ENCODE measurements around the gene TMEM39B.
"Not testable (repeated sequence)": the region's sequence is repeated elsewhere in the genome, so short reads cannot be mapped to it uniquely, and the experiment has no call there.

TMEM39B gene

GRCh38 chr1:32111040-32111623 is 38.4 kb downstream of the TMEM39B start:
- H2AK5ac ChIP-seq (ENCODE audit: low read length, severe bottlenecking), result no peak overlapping the region
- H3K14ac ChIP-seq (ENCODE audit: low read length in 2 of 2), result no peak overlapping the region
- no peaks in the 10 kb centered on the region for H3K27me3 ChIP-seq (ENCODE audit: control insufficient read depth in 1 of 2, insufficient read depth in 1 of 2, low read length in 2 of 2)
- H2BK120ac ChIP-seq (ENCODE audit: low read depth, low read length), result no peak overlapping the region
- H2BK15ac ChIP-seq (ENCODE audit: low read depth, poor library complexity, severe bottlenecking), result no peak overlapping the region
- H3K18ac ChIP-seq (ENCODE audit: low read depth in 1 of 2, low read length in 2 of 2), result no peak overlapping the region
- peaks cover 2 to 9% of the 10 kb centered on the region in 2 experiments for H3K36me3 ChIP-seq (ENCODE audit: control insufficient read depth in 1 of 2, insufficient read depth in 2 of 2, low read depth in 1 of 2, low read length in 2 of 2)
- H3K9ac ChIP-seq (ENCODE audit: low read length), result no peak overlapping the region
- H2AFZ ChIP-seq (ENCODE audit: low read depth, low read length), result no peak overlapping the region
- no peak overlapping the region for H3K4ac ChIP-seq (ENCODE audit: low read depth in 1 of 2, low read length in 2 of 2)
- no peak overlapping the region for H2BK12ac ChIP-seq (ENCODE audit: low read length in 2 of 2)
- no peak overlapping the region for H4K91ac ChIP-seq (ENCODE audit: low read length)
- no peak overlapping the region for H4K8ac ChIP-seq (ENCODE audit: low read length)
- H3K4me2 ChIP-seq (ENCODE audit: low read length, poor library complexity, severe bottlenecking), result no peak overlapping the region
- no peak overlapping the region for H2BK5ac ChIP-seq (ENCODE audit: low read depth, low read length, poor library complexity, severe bottlenecking)
- peaks cover 4% of the 10 kb centered on the region for H3K4me1 ChIP-seq (ENCODE audit: control insufficient read depth, insufficient read depth, low read depth, low read length)
- H3K4me3 ChIP-seq (ENCODE audit: insufficient read depth in 1 of 2, low read depth in 1 of 2, low read length in 2 of 2), result no peak overlapping the region
- H3K27ac ChIP-seq (ENCODE audit: low read length, poor library complexity, severe bottlenecking), result no peak overlapping the region
- DNase-seq, result no peak
- no peak overlapping the region for H3K23ac ChIP-seq (ENCODE audit: low read length in 2 of 2)
- no peaks in the 10 kb centered on the region for H3K79me1 ChIP-seq (replicated peaks; ENCODE audit: low read length, poor library complexity, severe bottlenecking)
- WGBS, result no CpG with 5 or more reads among the region's 2 CpGs
- H3K9me3 ChIP-seq (ENCODE audit: control insufficient read depth, low read length), result no peaks in the 10 kb centered on the region

- no peak overlapping the region for H2BK120ac ChIP-seq (ENCODE audit: low read depth, low read length)
- H3K9me3 ChIP-seq (ENCODE audit: control insufficient read depth, low read length), result no peaks in the 10 kb centered on the region
- peaks cover 4% of the 10 kb centered on the region for H3K4me1 ChIP-seq (ENCODE audit: control insufficient read depth, insufficient read depth, low read depth, low read length)
- no peak overlapping the region for H2BK5ac ChIP-seq (ENCODE audit: low read depth, low read length, poor library complexity, severe bottlenecking)
- H4K91ac ChIP-seq (ENCODE audit: low read length), result no peak overlapping the region
- H3K23ac ChIP-seq (ENCODE audit: low read length in 2 of 2), result no peak overlapping the region
- no peak overlapping the region for H2BK15ac ChIP-seq (ENCODE audit: low read depth, poor library complexity, severe bottlenecking)
- no peak overlapping the region for H3K18ac ChIP-seq (ENCODE audit: low read depth in 1 of 2, low read length in 2 of 2)
- H3K14ac ChIP-seq (ENCODE audit: low read length in 2 of 2), result no peak overlapping the region
- H3K27me3 ChIP-seq (ENCODE audit: control insufficient read depth in 1 of 2, insufficient read depth in 1 of 2, low read length in 2 of 2), result no peaks in the 10 kb centered on the region
- H2AK5ac ChIP-seq (ENCODE audit: low read length, severe bottlenecking), result no peak overlapping the region
- no peak overlapping the region for H3K9ac ChIP-seq (ENCODE audit: low read length)
- no peak for DNase-seq
- H2BK12ac ChIP-seq (ENCODE audit: low read length in 2 of 2), result no peak overlapping the region
- no peaks in the 10 kb centered on the region for H3K79me1 ChIP-seq (replicated peaks; ENCODE audit: low read length, poor library complexity, severe bottlenecking)
- H3K27ac ChIP-seq (ENCODE audit: low read length, poor library complexity, severe bottlenecking), result no peak overlapping the region
- H3K36me3 ChIP-seq (ENCODE audit: control insufficient read depth in 1 of 2, insufficient read depth in 2 of 2, low read depth in 1 of 2, low read length in 2 of 2), result peaks cover 2 to 9% of the 10 kb centered on the region in 2 experiments
- H3K4me3 ChIP-seq (ENCODE audit: insufficient read depth in 1 of 2, low read depth in 1 of 2, low read length in 2 of 2), result no peak overlapping the region
- no peak overlapping the region for H4K8ac ChIP-seq (ENCODE audit: low read length)
- no peak overlapping the region for H3K4me2 ChIP-seq (ENCODE audit: low read length, poor library complexity, severe bottlenecking)
- no peak overlapping the region for H2AFZ ChIP-seq (ENCODE audit: low read depth, low read length)
- H3K4ac ChIP-seq (ENCODE audit: low read depth in 1 of 2, low read length in 2 of 2), result no peak overlapping the region
Measured at GRCh38 chr1:32111789-32112188, 39.0 kb downstream of the TMEM39B start.

DNA sequence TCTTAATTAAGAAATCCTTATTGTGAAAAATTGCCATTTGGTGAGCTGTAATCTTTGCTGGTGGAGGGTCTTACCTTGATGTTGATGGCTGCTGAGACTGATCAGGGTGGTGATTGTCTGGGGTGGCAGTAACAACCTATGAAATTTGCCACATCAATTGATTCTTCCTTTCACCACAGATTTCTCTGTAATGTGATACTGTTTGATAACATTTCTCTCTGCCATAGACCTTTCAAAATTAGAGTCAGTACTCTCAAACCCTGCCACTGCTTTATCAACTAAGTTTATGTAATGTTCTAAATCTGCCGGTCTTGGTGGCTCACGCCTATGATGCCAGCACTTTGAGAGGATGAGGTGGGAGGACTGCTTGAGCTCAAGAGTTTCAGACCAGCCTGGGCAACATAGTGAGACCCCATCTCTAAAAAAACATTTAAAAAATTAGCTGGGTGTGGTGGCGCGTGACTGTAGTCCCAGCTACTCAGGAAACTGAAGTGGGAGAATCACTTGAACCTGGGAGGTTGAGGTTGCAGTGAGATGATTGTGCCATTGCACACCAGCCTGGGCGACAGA is 40.2 kb downstream of the TMEM39B start:
- Histone ChIP-seq H4K91ac (ENCODE audit: low read length) (no peak overlapping the region), H2AK5ac (ENCODE audit: low read length, severe bottlenecking) (no peak overlapping the region), H3K27me3 (ENCODE audit: control insufficient read depth in 1 of 2, insufficient read depth in 1 of 2, low read length in 2 of 2) (no peaks in the 10 kb centered on the region), H3K4me3 (ENCODE audit: insufficient read depth in 1 of 2, low read depth in 1 of 2, low read length in 2 of 2) (no peak overlapping the region), H3K9me3 (ENCODE audit: control insufficient read depth, low read length) (no peaks in the 10 kb centered on the region), H2BK12ac (ENCODE audit: low read length in 2 of 2) (no peak overlapping the region), H3K4ac (ENCODE audit: low read depth in 1 of 2, low read length in 2 of 2) (no peak overlapping the region), H4K8ac (ENCODE audit: low read length) (no peak overlapping the region), H3K9ac (ENCODE audit: low read length) (no peak overlapping the region), H3K79me1 (replicated peaks; ENCODE audit: low read length, poor library complexity, severe bottlenecking) (no peaks in the 10 kb centered on the region), H3K14ac (ENCODE audit: low read length in 2 of 2) (no peak overlapping the region), H3K18ac (ENCODE audit: low read depth in 1 of 2, low read length in 2 of 2) (no peak overlapping the region), H2BK5ac (ENCODE audit: low read depth, low read length, poor library complexity, severe bottlenecking) (no peak overlapping the region), H2AFZ (ENCODE audit: low read depth, low read length) (no peak overlapping the region), H3K23ac (ENCODE audit: low read length in 2 of 2) (no peak overlapping the region), H3K4me1 (ENCODE audit: control insufficient read depth, insufficient read depth, low read depth, low read length) (peaks cover 4% of the 10 kb centered on the region), H3K36me3 (ENCODE audit: control insufficient read depth in 1 of 2, insufficient read depth in 2 of 2, low read depth in 1 of 2, low read length in 2 of 2) (peaks cover 2 to 9% of the 10 kb centered on the region in 2 experiments), H2BK120ac (ENCODE audit: low read depth, low read length) (no peak overlapping the region), H3K4me2 (ENCODE audit: low read length, poor library complexity, severe bottlenecking) (no peak overlapping the region), H2BK15ac (ENCODE audit: low read depth, poor library complexity, severe bottlenecking) (no peak overlapping the region), H3K27ac (ENCODE audit: low read length, poor library complexity, severe bottlenecking) (no peak overlapping the region)
- no peak for DNase-seq
- WGBS, result 100% methylated on average over 4 of the region's 5 CpGs

- not testable (repeated sequence) for H3K18ac ChIP-seq (ENCODE audit: low read depth in 1 of 2, low read length in 2 of 2); DNase-seq; H2AFZ ChIP-seq (ENCODE audit: low read depth, low read length); H3K27ac ChIP-seq (ENCODE audit: low read length, poor library complexity, severe bottlenecking); H3K14ac ChIP-seq (ENCODE audit: low read length in 2 of 2); H3K36me3 ChIP-seq (ENCODE audit: control insufficient read depth in 1 of 2, insufficient read depth in 2 of 2, low read depth in 1 of 2, low read length in 2 of 2); H3K23ac ChIP-seq (ENCODE audit: low read length in 2 of 2); H2AK5ac ChIP-seq (ENCODE audit: low read length, severe bottlenecking); H3K9me3 ChIP-seq (ENCODE audit: control insufficient read depth, low read length); H3K4ac ChIP-seq (ENCODE audit: low read depth in 1 of 2, low read length in 2 of 2); H4K8ac ChIP-seq (ENCODE audit: low read length); H3K4me2 ChIP-seq (ENCODE audit: low read length, poor library complexity, severe bottlenecking); H2BK5ac ChIP-seq (ENCODE audit: low read depth, low read length, poor library complexity, severe bottlenecking); H3K4me3 ChIP-seq (ENCODE audit: insufficient read depth in 1 of 2, low read depth in 1 of 2, low read length in 2 of 2); H3K4me1 ChIP-seq (ENCODE audit: control insufficient read depth, insufficient read depth, low read depth, low read length); H4K91ac ChIP-seq (ENCODE audit: low read length); H2BK120ac ChIP-seq (ENCODE audit: low read depth, low read length); H2BK15ac ChIP-seq (ENCODE audit: low read depth, poor library complexity, severe bottlenecking); H3K9ac ChIP-seq (ENCODE audit: low read length); H2BK12ac ChIP-seq (ENCODE audit: low read length in 2 of 2); H3K27me3 ChIP-seq (ENCODE audit: control insufficient read depth in 1 of 2, insufficient read depth in 1 of 2, low read length in 2 of 2); H3K79me1 ChIP-seq (replicated peaks; ENCODE audit: low read length, poor library complexity, severe bottlenecking)
- WGBS, result 96% methylated on average over 4 of the region's 4 CpGs
Measured at GRCh38 chr1:32113436-32113835, 40.7 kb downstream of the TMEM39B start.
